HepG2 (cell line): ENCODE data around the gene SLC44A4. TPM values are rescaled to one million over a fixed set of nuclear protein-coding genes. Genes with fewer than 3 reads are reported as not detected.

Experiments
- ATRX ChIP-seq: sonication (generic); formaldehyde crosslinking; IDR thresholded peaks from 2 replicates; pipeline ENCODE4 v1.4.0; 2020; ENCODE audit warnings: missing genetic modification reagents, borderline replicate concordance
- CEBPB ChIP-seq: IDR thresholded peaks from 2 replicates; pipeline ENCODE4 v1.6.1; 2011; ENCODE audit warnings: low read depth, low read length, improper control_type of control experiment, borderline replicate concordance
- KDM5B ChIP-seq: sonication (generic); formaldehyde crosslinking; IDR thresholded peaks from 2 replicates; pipeline ENCODE4 v1.4.0; 2020; ENCODE audit warnings: missing genetic modification reagents, mild to moderate bottlenecking, borderline replicate concordance
- MLXIP ChIP-seq: sonication (generic); formaldehyde crosslinking; IDR thresholded peaks from 2 replicates; pipeline ENCODE4 v1.9.0; 2021; ENCODE audit warnings: missing genetic modification reagents, borderline replicate concordance
- NFYC ChIP-seq: IDR thresholded peaks from 2 replicates; pipeline ENCODE4 v1.6.1; 2016; ENCODE audit warnings: missing genetic modification reagents, missing compliant biosample characterization
- PHF20 ChIP-seq: sonication (generic); formaldehyde crosslinking; IDR thresholded peaks from 2 replicates; pipeline ENCODE4 v1.5.0; 2020; ENCODE audit warnings: mild to moderate bottlenecking, missing genetic modification reagents
- PHF21A ChIP-seq: sonication (generic); formaldehyde crosslinking; IDR thresholded peaks from 2 replicates; pipeline ENCODE4 v1.5.0; 2020; ENCODE audit warnings: mild to moderate bottlenecking, missing genetic modification reagents
- RFXAP ChIP-seq: sonication (generic); formaldehyde crosslinking; IDR thresholded peaks from 2 replicates; pipeline ENCODE4 v1.4.0; 2020; ENCODE audit warnings: missing genetic modification reagents, borderline replicate concordance
- RXRB ChIP-seq: IDR thresholded peaks from 2 replicates; pipeline ENCODE4 v1.6.1; 2016; ENCODE audit warnings: borderline replicate concordance, missing genetic modification reagents, missing compliant biosample characterization
- SOX6 ChIP-seq, 2 experiments: fragments of 450-650 bp in 1 of 2; sonication (generic) in 1 of 2; formaldehyde crosslinking in 1 of 2; IDR thresholded peaks; 2 replicates each; pipeline versions ENCODE4 v1.4.0 to v1.6.1; 2017 to 2020; ENCODE audit warnings: antibody characterized with exemption in 1 of 2, mild to moderate bottlenecking in 1 of 2, missing genetic modification reagents in 1 of 2
- ZHX1 ChIP-seq: sonication (generic); formaldehyde crosslinking; IDR thresholded peaks from 2 replicates; pipeline ENCODE4 v1.8.1; 2022; ENCODE audit warnings: low read depth, mild to moderate bottlenecking, missing genetic modification reagents
- ZNF24 ChIP-seq: fragments of 450-650 bp; IDR thresholded peaks from 2 replicates; pipeline ENCODE4 v1.6.1; 2017; ENCODE audit warnings: antibody characterized with exemption, mild to moderate bottlenecking
- ZNF296 ChIP-seq: sonication (generic); formaldehyde crosslinking; conservative IDR thresholded peaks from 2 replicates; pipeline ENCODE4 v1.5.0; 2020; ENCODE audit warnings: mild to moderate bottlenecking, missing genetic modification reagents
- ZNF570 ChIP-seq: sonication (generic); formaldehyde crosslinking; IDR thresholded peaks from 2 replicates; pipeline ENCODE4 v1.4.0; 2020; ENCODE audit warnings: mild to moderate bottlenecking, missing genetic modification reagents, borderline replicate concordance
- ZNF747 ChIP-seq: sonication (generic); formaldehyde crosslinking; IDR thresholded peaks from 2 replicates; pipeline ENCODE4 v1.8.1; 2023; ENCODE audit warnings: missing genetic modification reagents, mild to moderate bottlenecking, borderline replicate concordance
- ZSCAN9 ChIP-seq: IDR thresholded peaks from 2 replicates; pipeline ENCODE4 v1.6.1; 2016; ENCODE audit warnings: borderline replicate concordance
- polyA plus RNA-seq, 8 experiments: library from polyadenylated mRNA; depleted of rRNA in 3 of 8; stranded (reverse) in 7 of 8; unstranded in 1 of 8; fragments of >200 nt; fragmentation: Illumina TruSeq in 4 of 8; extraction: Trizol in 4 of 8; gene quantifications; 2 replicates each; pipeline versions ENCODE4 v1.2.1 to v1.2.3, GENCODE V29; 2011 to 2016; ENCODE audit warnings: low read depth in 4 of 8, missing spikeins in 1 of 8, mixed read lengths in 1 of 8; ENCODE audit not compliant: insufficient read depth in 1 of 8
- total RNA-seq, 5 experiments: library from RNA; depleted of rRNA; stranded (reverse); fragments of >200 nt; fragmentation: Illumina TruSeq; extraction: Trizol; gene quantifications; 2 replicates each; pipeline ENCODE4 v1.2.3, GENCODE V29; 2016; ENCODE audit warnings: low read depth in 1 of 5
- TF ChIP-seq, protein P1 (sequence below): sonication (generic); formaldehyde crosslinking; IDR thresholded peaks from 2 replicates; pipeline ENCODE4 v1.4.0; 2020; ENCODE audit warnings: mild to moderate bottlenecking, missing genetic modification reagents, borderline replicate concordance
- TF ChIP-seq, protein P2 (sequence below): sonication (generic); formaldehyde crosslinking; IDR thresholded peaks from 2 replicates; pipeline ENCODE4 v1.9.0; 2022; ENCODE audit warnings: missing genetic modification reagents, mild to moderate bottlenecking, borderline replicate concordance

Gene SLC44A4
- total and polyA plus RNA-seq, 2 of the 13 experiments (the other 11 are each of a cell fraction or from before 2014, with no cell fraction given), result 3.5 to 5.9 TPM

GRCh38 chr6:31834367-31835250 is 44.2 kb downstream of the SLC44A4 start (continued):
- TF ChIP-seq, protein P1, sequence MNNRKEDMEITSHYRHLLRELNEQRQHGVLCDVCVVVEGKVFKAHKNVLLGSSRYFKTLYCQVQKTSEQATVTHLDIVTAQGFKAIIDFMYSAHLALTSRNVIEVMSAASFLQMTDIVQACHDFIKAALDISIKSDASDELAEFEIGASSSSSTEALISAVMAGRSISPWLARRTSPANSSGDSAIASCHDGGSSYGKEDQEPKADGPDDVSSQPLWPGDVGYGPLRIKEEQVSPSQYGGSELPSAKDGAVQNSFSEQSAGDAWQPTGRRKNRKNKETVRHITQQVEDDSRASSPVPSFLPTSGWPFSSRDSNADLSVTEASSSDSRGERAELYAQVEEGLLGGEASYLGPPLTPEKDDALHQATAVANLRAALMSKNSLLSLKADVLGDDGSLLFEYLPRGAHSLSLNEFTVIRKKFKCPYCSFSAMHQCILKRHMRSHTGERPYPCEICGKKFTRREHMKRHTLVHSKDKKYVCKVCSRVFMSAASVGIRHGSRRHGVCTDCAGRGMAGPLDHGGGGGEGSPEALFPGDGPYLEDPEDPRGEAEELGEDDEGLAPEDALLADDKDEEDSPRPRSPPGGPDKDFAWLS (CRISPR knock-in tag), result no peak
- TF ChIP-seq, protein P2, sequence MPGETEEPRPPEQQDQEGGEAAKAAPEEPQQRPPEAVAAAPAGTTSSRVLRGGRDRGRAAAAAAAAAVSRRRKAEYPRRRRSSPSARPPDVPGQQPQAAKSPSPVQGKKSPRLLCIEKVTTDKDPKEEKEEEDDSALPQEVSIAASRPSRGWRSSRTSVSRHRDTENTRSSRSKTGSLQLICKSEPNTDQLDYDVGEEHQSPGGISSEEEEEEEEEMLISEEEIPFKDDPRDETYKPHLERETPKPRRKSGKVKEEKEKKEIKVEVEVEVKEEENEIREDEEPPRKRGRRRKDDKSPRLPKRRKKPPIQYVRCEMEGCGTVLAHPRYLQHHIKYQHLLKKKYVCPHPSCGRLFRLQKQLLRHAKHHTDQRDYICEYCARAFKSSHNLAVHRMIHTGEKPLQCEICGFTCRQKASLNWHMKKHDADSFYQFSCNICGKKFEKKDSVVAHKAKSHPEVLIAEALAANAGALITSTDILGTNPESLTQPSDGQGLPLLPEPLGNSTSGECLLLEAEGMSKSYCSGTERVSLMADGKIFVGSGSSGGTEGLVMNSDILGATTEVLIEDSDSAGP (CRISPR knock-in tag), result peak; percentile 87
- TF ChIP-seq ZNF296 (CRISPR knock-in tag) (peak; percentile 72; the same call in 1 of the 2 replicates), PHF20 (CRISPR knock-in tag) (peak; percentile 77), ZSCAN9 (CRISPR knock-in tag) (0 out of 2 replicates have a peak, but pooled peaks have one; percentile 48), CEBPB (no peak), RXRB (CRISPR knock-in tag) (no peak; the same call in 1 of the 2 replicates), PHF21A (peak; percentile 89), RFXAP (CRISPR knock-in tag) (peak; percentile 88), ZNF570 (CRISPR knock-in tag) (no peak; the same call in 1 of the 2 replicates), ZNF24 (peak; percentile 40; the same call in 1 of the 2 replicates), ATRX (CRISPR knock-in tag) (0 out of 2 replicates have a peak, but pooled peaks have one; percentile 70), ZHX1 (peak; percentile 77), KDM5B (CRISPR knock-in tag) (peak; percentile 79; the same call in 1 of the 2 replicates), ZNF747 (CRISPR knock-in tag) (no peak; the same call in 1 of the 2 replicates), MLXIP (CRISPR knock-in tag) (peak; percentile 81), SOX6 (IDR thresholded peaks at IDR 0.05) (no peak), SOX6 (CRISPR knock-in tag; IDR thresholded peaks at IDR 0.05) (no peak; the same call in 1 of the 2 replicates), NFYC (CRISPR knock-in tag) (no peak)
